ENCODE data around the gene RXFP2. TPM values are rescaled to one million over a fixed set of nuclear protein-coding genes. Genes with fewer than 3 reads are reported as not detected.

RXFP2 gene
- total and polyA plus RNA-seq, 2 donors (not counting 3 experiments of a cell fraction or from before 2014, with no cell fraction given) = not detected

GRCh38 chr13:31798189-31798588 lies 58.9 kb downstream of the RXFP2 start:
- Histone ChIP-seq H3K4me3 (replicated peaks in 1 of 3; ENCODE audit: insufficient read depth in 1 of 3, low read depth in 1 of 3, low read length in 3 of 3) (no peak overlapping the region), H4K20me1 (replicated peaks; ENCODE audit: control insufficient read depth, extremely low read depth, insufficient read depth, low read length) (no peaks in the 10 kb centered on the region), H3K36me3 (ENCODE audit: control insufficient read depth in 2 of 2, extremely low read depth in 1 of 2, insufficient read depth in 2 of 2, low read length in 2 of 2) (no peaks in the 10 kb centered on the region), H3K9ac (replicated peaks; ENCODE audit: extremely low read depth, insufficient read depth, low read length) (no peak overlapping the region), H3K9me3 (replicated peaks; ENCODE audit: control insufficient read depth, insufficient read depth, low read length) (no peaks in the 10 kb centered on the region), H3K4me1 (ENCODE audit: control insufficient read depth, extremely low read depth, insufficient read depth, low read length) (peaks cover 14% of the 10 kb centered on the region), H2AFZ (ENCODE audit: low read depth, low read length) (no peak overlapping the region), H3K4me2 (ENCODE audit: insufficient read depth, low read length) (no peak overlapping the region), H3K27ac (ENCODE audit: insufficient read depth, low read depth, low read length) (no peak overlapping the region), H3K9me1 (replicated peaks; ENCODE audit: control insufficient read depth, extremely low read depth, insufficient read depth, low read length) (no peaks in the 10 kb centered on the region), H3K79me2 (ENCODE audit: control insufficient read depth, insufficient read depth, low read length) (no peaks in the 10 kb centered on the region), H3K27me3 (ENCODE audit: control insufficient read depth in 2 of 2, insufficient read depth in 2 of 2, low read length in 2 of 2) (peaks cover 10 to 11% of the 10 kb centered on the region in 2 experiments)
- no TSS peak for BruUV-seq (replicated peaks)
- ChIA-PET CTCF (interaction anchor here (0.6 to 4.4 kb wide), 4 partner anchors 10 to 562 kb away, joined by 3 to 34 read pairs (median 10); no protein-coding TSS in a partner anchor), POLR2A (no interaction called here)
- DNase-seq (ENCODE audit: low read depth, low spot score) (no peak), FAIRE-seq (no peak)
- TF ChIP-seq, protein P1, sequence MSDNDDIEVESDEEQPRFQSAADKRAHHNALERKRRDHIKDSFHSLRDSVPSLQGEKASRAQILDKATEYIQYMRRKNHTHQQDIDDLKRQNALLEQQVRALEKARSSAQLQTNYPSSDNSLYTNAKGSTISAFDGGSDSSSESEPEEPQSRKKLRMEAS (IDR thresholded peaks at IDR 0.05; ENCODE audit: insufficient read depth, insufficient read length) = no peak
- TF ChIP-seq EZH2 (IDR thresholded peaks at IDR 0.05; ENCODE audit: borderline replicate concordance, low read depth, low read length, severe bottlenecking) (no peak), JUN (IDR thresholded peaks at IDR 0.05; ENCODE audit: borderline replicate concordance, insufficient read depth, insufficient read length, low read depth) (no peak), POLR2A (IDR thresholded peaks at IDR 0.05; ENCODE audit: low read depth, low read length) (no peak), GATA2 (IDR thresholded peaks at IDR 0.05; ENCODE audit: insufficient read depth, insufficient read length, low read depth, low read length) (no peak), FOS (IDR thresholded peaks at IDR 0.05; ENCODE audit: borderline replicate concordance, insufficient read depth, low read length) (no peak), POLR2AphosphoS5 (IDR thresholded peaks at IDR 0.05; ENCODE audit: insufficient read depth, low read depth, low read length) (no peak), MYC (IDR thresholded peaks at IDR 0.05; ENCODE audit: low read depth, low read length) (no peak)
- TF ChIP-seq, protein P2, sequence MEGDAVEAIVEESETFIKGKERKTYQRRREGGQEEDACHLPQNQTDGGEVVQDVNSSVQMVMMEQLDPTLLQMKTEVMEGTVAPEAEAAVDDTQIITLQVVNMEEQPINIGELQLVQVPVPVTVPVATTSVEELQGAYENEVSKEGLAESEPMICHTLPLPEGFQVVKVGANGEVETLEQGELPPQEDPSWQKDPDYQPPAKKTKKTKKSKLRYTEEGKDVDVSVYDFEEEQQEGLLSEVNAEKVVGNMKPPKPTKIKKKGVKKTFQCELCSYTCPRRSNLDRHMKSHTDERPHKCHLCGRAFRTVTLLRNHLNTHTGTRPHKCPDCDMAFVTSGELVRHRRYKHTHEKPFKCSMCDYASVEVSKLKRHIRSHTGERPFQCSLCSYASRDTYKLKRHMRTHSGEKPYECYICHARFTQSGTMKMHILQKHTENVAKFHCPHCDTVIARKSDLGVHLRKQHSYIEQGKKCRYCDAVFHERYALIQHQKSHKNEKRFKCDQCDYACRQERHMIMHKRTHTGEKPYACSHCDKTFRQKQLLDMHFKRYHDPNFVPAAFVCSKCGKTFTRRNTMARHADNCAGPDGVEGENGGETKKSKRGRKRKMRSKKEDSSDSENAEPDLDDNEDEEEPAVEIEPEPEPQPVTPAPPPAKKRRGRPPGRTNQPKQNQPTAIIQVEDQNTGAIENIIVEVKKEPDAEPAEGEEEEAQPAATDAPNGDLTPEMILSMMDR (IDR thresholded peaks at IDR 0.05; ENCODE audit: extremely low read depth in 1 of 2, insufficient read depth in 1 of 2, low read depth in 1 of 2, low read length in 2 of 2) = no peak
- dilution Hi-C loops (cut with MboI; ENCODE audit: extremely low pct_ligation_motif_present, low sequenced_read_pairs) (no loop called here), intact Hi-C loops (cut with micrococcal nuclease) (loop anchor here (5.0 kb wide), 1 partner anchor 561 kb away; no protein-coding TSS in a partner anchor)

Data from endothelial cell of umbilical vein (primary cell).